ENCODE results near the gene PCDHA7.
"Not testable (repeated sequence)": the region's sequence is repeated elsewhere in the genome, so short reads cannot be mapped to it uniquely, and the experiment has no call there.

The PCDHA7 gene

DNA sequence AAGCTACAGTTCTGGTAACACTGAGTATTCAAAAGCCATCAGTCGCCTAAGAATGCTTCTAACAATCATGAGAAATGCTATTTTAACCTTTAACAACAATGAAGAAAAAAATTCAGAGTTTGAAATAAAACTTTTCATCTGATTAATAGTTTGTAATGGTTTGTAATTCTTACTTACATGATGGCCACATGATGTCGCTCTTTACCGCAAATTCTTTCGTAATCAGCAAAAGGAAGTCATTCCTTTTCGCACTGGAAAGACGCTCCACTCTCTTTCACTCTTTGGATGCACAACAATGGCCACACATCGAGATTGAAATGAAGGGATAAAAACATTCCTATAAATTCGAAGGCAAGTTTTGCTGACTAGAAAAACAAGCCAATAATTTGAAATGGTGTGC, at the start of gene PCDHA7:
Gene PCDHA7, plus strand, starts transcription at position 277 of the 400 bp plus-strand sequence. Its CDS starts 115 bp downstream, at position 392.
- no peak for DNase-seq (ENCODE audit: low read depth in 2 of 2)

DNA sequence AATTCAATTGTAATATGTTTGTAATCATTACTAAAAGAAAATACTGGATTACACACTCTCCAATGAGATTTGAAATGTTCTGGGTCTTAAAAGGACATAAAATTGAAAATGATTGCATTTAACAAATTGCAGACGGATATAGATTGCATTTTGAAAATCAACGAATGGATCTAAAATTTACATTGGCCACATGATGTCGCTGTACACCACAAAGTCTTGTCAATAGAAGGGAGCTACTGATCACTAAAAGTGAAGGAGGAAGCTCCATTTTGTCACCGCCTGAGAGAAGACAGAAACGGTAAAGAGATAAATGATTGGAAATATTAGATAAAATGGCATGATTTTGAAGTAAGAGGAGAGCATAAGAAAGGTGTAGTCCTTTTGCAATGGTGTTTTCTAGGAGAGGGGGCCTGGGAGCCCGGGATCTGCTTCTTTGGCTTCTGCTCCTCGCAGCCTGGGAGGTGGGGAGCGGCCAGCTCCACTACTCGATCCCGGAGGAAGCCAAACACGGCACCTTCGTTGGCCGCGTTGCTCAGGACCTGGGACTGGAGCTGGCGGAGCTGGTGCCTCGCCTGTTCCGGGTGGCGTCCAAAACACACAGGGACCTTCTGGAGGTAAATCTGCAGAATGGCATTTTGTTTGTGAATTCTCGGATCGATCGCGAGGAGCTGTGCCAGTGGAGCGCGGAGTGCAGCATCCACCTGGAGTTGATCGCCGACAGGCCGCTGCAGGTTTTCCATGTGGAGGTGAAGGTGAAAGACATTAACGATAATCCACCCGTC, 48.0 kb upstream of the PCDHA7 start, which contains the start of gene PCDHA1:
Gene PCDHA1, plus strand, starts transcription at position 236 of the 782 bp plus-strand sequence.
- no peak for DNase-seq (ENCODE audit: low read depth in 2 of 2)

- DNase-seq (ENCODE audit: low read depth in 2 of 2): not testable (repeated sequence)
These were observed 46.6 kb upstream of the PCDHA7 start for GRCh38 chr5:140787422-140787821.

GRCh38 chr5:140787849-140788504, 46.1 kb upstream of the PCDHA7 start:
- DNase-seq (ENCODE audit: low read depth in 2 of 2): not testable (repeated sequence)

DNA sequence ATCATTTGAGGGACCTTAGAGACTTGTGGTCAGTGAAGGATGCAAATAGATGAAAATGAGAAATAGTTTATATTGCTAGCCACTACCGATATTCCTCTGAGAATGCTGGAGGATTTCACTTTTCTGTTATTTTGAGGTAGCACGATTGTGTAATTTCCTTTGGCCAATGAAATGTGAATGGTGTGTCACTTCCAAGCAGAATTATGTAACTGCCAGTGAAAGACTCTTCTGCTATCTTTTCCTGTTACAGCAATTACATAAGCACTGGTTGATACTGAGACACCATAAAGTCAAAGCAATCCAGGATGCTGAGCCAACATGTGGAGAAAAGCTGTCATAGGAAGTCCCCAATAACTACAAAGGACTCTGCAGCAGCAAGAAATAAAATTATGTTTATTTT, 43.0 kb upstream of the PCDHA7 start:
- DNase-seq (ENCODE audit: low read depth in 2 of 2): no peak

GRCh38 chr5:140794595-140795258, 39.3 kb upstream of the PCDHA7 start, which contains the start of gene PCDHA2:
Gene PCDHA2 (plus strand): TSS chr5:140794852.
- no peak for DNase-seq (ENCODE audit: low read depth in 2 of 2)

- no peak for DNase-seq (ENCODE audit: low read depth in 2 of 2)
These were observed 38.8 kb upstream of the PCDHA7 start for GRCh38 chr5:140795259-140795641.

DNA sequence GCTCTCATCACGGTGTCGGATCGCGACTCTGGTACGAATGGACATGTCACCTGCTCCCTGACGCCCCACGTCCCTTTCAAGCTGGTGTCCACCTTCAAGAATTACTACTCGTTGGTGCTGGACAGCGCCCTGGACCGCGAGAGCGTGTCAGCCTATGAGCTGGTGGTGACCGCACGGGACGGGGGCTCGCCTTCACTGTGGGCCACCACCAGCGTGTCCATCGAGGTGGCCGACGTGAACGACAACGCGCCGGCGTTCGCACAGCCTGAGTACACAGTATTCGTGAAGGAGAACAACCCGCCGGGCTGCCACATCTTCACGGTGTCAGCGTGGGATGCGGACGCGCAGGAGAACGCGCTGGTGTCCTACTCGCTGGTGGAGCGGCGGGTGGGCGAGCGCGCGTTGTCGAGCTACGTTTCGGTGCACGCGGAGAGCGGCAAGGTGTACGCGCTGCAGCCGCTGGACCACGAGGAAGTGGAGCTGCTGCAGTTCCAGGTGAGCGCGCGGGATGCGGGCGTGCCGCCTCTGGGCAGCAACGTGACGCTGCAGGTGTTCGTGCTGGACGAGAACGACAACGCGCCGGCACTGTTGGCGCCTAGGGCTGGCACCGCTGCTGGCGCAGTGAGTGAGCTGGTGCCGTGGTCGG, 37.9 kb upstream of the PCDHA7 start:
- not testable (repeated sequence) for DNase-seq (ENCODE audit: low read depth in 2 of 2)

GRCh38 chr5:140796718-140797095, 37.4 kb upstream of the PCDHA7 start:
- DNase-seq (ENCODE audit: low read depth in 2 of 2): no peak

DNA sequence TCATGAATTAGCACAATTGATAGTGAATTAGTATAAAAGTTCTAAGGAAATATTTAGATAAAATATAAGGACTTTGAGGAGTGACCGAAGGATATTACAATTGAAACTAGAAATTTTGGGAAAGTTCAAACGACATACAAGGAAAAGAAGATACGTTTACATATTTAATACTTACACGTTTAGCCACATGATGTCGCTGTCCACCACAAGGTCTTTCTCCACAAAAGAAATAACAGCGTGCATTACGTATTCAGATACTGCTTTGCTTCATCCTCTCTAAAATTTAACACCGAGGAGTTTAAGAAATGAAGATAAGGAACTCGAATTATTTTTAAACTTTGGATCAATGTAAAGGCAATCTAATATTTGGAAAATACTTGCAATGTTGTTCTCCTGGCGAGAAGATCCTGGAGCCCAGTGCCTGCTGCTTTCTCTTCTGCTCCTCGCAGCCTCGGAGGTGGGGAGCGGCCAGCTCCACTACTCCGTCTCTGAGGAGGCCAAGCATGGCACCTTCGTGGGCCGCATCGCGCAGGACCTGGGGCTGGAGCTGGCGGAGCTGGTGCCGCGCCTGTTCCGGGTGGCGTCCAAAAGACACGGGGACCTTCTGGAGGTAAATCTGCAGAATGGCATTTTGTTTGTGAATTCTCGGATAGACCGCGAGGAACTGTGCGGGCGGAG, 33.1 kb upstream of the PCDHA7 start, which contains the start of gene PCDHA3:
Gene PCDHA3, plus strand, starts transcription at position 242 of the 678 bp plus-strand sequence.
- no peak for DNase-seq (ENCODE audit: low read depth in 2 of 2)

- no peak for DNase-seq (ENCODE audit: low read depth in 2 of 2)
These were observed 32.6 kb upstream of the PCDHA7 start for GRCh38 chr5:140801494-140801841.

DNA sequence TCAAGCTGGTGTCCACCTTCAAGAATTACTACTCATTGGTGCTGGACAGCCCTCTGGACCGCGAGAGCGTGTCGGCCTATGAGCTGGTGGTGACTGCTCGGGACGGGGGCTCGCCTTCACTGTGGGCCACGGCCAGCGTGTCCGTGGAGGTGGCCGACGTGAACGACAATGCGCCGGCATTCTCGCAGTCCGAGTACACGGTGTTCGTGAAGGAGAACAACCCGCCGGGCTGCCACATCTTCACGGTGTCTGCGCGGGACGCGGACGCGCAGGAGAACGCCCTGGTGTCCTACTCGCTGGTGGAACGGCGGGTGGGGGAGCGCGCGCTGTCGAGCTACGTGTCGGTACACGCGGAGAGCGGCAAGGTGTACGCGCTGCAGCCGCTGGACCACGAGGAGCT, 31.7 kb upstream of the PCDHA7 start:
- DNase-seq (ENCODE audit: low read depth in 2 of 2): not testable (repeated sequence)

DNA sequence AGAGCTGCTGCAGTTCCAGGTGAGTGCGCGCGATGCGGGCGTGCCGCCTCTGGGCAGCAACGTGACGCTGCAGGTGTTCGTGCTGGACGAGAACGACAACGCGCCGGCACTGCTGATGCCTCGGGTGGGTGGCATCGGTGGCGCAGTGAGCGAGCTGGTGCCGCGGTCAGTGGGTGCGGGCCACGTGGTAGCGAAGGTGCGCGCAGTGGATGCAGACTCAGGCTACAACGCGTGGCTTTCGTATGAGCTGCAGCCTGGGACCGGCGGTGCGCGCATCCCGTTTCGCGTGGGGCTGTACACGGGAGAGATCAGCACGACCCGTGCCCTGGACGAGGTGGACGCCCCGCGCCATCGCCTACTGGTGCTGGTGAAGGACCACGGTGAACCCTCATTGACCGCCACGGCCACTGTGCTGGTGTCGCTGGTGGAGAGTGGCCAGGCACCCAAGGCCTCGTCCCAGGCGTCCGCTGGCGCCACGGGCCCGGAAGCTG, 31.2 kb upstream of the PCDHA7 start:
- no peak for DNase-seq (ENCODE audit: low read depth in 2 of 2)

GRCh38 chr5:140806834-140807775, 27.0 kb upstream of the PCDHA7 start, which contains the start of gene PCDHA4:
Gene PCDHA4 (plus strand): TSS chr5:140807068.
- DNase-seq (ENCODE audit: low read depth in 2 of 2): no peak

DNA sequence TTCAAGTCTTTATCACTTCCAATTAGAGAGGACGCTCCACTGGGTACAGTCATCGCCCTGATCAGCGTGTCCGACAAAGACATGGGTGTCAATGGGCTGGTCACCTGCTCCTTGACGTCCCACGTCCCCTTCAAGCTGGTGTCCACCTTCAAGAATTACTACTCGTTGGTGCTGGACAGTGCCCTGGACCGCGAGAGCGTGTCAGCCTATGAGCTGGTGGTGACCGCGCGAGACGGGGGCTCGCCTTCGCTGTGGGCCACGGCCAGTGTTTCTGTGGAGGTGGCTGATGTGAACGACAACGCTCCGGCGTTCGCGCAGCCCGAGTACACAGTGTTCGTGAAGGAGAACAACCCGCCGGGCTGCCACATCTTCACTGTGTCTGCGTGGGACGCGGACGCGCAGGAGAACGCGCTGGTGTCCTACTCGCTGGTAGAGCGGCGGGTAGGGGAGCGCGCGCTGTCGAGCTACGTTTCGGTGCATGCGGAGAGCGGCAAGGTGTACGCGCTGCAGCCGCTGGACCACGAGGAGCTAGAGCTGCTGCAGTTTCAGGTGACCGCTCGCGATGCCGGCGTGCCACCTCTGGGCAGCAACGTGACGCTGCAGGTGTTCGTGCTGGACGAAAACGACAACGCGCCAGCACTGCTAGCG, 25.7 kb upstream of the PCDHA7 start:
- DNase-seq (ENCODE audit: low read depth in 2 of 2): not testable (repeated sequence)

DNA sequence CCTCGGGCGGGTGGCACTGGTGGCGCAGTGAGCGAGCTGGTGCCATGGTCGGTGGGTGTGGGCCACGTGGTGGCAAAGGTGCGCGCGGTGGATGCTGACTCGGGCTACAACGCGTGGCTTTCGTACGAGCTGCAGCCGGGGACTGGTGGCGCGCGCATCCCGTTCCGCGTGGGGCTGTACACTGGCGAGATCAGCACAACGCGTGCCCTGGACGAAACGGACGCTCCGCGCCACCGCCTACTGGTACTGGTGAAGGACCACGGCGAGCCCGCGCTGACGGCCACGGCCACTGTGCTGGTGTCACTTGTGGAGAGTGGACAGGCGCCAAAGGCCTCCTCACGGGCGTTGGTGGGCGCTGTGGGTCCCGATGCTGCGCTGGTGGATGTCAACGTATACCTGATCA, 25.2 kb upstream of the PCDHA7 start:
- no peak for DNase-seq (ENCODE audit: low read depth in 2 of 2)

DNA sequence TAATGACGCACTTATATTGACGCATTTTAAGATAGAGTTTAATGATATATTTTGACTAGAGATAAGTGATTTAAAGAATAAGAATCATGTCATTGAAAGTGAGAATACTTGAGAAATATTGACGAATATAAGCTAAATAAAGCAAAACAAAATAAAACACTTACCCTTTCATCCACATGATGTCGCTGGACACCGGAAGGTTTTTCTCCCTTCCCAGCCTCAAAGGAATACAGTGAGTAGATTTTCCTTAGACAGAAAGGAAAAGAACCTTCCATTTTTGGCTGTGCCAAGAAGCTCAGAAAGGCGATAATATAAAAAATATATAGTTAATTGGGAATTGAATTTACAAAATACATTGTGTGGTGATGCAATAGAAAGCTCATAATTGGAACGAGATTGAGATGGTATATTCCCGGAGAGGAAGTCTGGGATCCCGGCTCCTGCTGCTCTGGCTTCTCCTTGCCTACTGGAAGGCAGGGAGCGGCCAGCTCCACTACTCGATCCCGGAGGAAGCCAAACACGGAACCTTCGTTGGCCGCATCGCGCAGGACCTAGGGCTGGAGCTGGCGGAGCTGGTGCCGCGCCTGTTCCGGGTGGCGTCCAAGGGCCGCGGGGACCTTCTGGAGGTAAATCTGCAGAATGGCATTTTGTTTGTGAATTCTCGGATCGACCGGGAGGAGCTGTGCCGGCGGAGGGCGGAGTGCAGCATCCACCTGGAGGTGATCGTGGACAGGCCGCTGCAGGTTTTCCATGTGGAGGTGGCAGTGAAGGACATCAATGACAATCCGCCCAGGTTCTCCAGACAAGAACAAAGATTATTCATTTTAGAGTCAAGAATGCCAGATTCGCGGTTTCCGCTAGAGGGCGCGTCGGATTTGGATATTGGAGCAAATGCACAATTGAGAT, 12.4 kb upstream of the PCDHA7 start, which contains the start of gene PCDHA5:
Gene PCDHA5, plus strand, starts transcription at position 239 of the 906 bp plus-strand sequence.
- no peak for DNase-seq (ENCODE audit: low read depth in 2 of 2)

- DNase-seq (ENCODE audit: low read depth in 2 of 2): no peak
These were observed 11.8 kb upstream of the PCDHA7 start for GRCh38 chr5:140822281-140822629.
